ENCODE results near the gene BEND6.

Gene BEND6

DNA sequence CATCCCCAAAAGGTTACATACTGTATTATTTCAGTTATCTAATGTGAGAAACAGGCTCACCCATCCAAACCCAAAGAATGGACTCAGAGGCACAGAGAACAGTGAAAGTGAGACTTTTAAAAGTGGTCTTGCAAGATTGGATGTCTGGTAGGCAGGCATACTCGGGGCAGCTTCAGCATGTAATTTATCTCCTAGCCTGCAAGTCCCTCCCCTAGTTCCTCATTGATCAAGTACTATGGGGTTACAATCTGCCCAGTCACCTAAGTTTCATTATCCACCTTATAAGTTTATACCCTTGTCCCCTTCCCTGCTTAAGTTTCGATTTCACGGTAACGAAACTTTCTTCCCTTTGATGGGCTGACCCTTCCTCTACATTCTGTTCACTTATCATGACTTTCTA lies 114.3 kb downstream of the BEND6 start:
- no peak overlapping the region for H3K4me3 ChIP-seq (ENCODE audit: low read length)
- no peak for DNase-seq (ENCODE audit: low read depth, low spot score)

DNA sequence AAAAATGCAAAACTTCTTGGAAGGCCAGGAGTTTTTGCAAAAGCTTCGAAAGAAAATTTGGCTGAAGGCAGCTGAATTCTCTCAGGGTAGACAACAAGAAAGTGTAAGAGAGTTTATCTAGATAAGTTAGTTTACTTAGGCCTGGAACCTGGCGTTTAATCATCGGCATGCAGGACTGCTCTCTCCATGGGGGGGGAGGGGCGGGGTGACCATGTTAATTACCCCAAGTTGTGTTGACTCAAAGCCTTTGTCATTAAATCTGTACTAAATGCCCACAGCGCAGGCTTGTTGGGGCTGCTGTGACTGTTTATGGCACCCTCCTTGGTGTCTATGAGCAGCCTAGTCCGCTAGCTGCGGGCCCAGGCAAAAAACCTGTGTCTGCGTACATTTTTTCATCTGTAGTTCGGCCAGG lies 115.0 kb downstream of the BEND6 start:
- DNase-seq (ENCODE audit: low read depth, low spot score): no peak

DNA sequence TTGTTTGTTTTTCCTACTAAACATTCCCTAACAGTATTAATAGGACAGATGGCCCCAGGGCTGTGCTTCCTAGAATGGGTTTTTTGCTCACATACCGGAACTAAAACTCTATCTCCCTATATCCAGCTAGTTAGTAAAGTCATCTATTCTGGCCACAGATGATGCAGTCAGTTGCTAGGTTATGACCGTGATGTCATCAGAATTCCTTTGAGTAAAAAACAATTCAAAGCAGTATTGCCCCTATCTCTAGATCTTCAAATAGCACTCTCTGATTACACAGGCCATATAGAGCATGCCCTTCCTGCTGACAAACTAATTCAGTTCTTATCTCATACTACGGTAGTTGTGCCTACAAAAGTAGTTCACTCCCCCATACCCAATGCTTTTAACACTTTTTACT lies 117.2 kb downstream of the BEND6 start:
- DNase-seq (ENCODE audit: low read depth, low spot score): no peak
- no peak overlapping the region for H3K4me3 ChIP-seq (ENCODE audit: low read length)

More for the DNA sequence above, 115.0 kb downstream of the BEND6 start:
- no peak overlapping the region for H3K4me3 ChIP-seq (ENCODE audit: low read length)

DNA sequence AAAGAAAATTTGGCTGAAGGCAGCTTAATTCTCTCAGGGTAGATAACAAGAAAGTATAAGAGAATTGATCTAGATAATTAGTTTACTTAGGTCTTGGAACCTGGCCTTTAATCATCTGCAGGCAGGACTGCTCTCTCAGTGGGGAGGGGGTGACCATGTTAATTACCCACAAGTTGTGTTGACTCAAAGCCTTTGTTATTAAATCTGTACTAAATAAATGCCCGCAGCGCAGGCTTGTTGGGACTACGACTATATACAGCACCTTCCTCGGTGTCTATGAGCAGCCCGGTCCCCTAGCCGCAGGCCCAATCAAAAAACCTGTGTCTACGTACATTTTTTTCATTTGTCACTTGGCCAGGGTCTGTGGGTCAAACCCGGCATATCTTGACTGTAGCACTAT lies 119.5 kb downstream of the BEND6 start:
- no peak for DNase-seq (ENCODE audit: low read depth, low spot score)
- H3K4me3 ChIP-seq (ENCODE audit: low read length): no peak overlapping the region

DNA sequence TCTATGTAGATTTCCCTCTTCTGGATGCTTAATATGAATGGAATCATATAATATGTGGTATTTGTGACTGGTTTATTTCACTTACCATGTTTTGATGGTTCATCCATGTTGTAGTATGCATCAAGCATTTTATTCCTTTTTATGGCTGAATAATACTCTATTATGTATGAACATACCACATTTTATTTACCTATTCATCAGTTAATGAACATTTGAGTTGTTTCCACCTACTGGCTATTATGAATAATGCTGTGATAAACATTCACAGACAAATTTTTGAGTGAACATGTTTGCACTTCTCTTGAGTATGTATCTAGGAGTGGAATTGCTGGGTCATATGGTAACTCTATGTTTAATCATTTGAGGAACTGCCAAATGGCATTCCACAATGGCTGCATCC lies 120.2 kb downstream of the BEND6 start:
- no peak overlapping the region for H3K4me3 ChIP-seq (ENCODE audit: low read length)
- no peak for DNase-seq (ENCODE audit: low read depth, low spot score)

Data from Jurkat, Clone E6-1 (cell line).